Keratinocyte (primary cell): Measurements from ENCODE around the gene PTPRU.

Experiments used
- CTCF ChIP-seq, 3 experiments: IDR thresholded peaks in 1 of 3; conservative IDR thresholded peaks in 1 of 3; optimal IDR thresholded peaks in 1 of 3; 2 replicates in 2 of 3; 3 replicates in 1 of 3; pipeline versions ENCODE3 to v1.5.1; 2011; ENCODE audit warnings: low read length in 3 of 3, mild to moderate bottlenecking in 3 of 3, moderate library complexity in 2 of 3, control low read depth in 1 of 3, inconsistent platforms in 1 of 3; ENCODE audit not compliant: insufficient read depth in 2 of 3; ENCODE audit errors: extremely low read depth in 1 of 3
- EZH2 ChIP-seq: IDR thresholded peaks from one replicate; pipeline ENCODE4 v1.6.1; 2012; ENCODE audit warnings: inconsistent platforms, mild to moderate bottlenecking, low read length, moderate library complexity

- TF ChIP-seq CTCF (optimal IDR thresholded peaks at IDR 0.05 in 1 of 3, IDR thresholded peaks at IDR 0.05 in 1 of 3, conservative IDR thresholded peaks at IDR 0.05 in 1 of 3; ENCODE audit: extremely low read depth in 1 of 3, insufficient read depth in 2 of 3, low read length in 3 of 3), result no peak
- TF ChIP-seq EZH2, result no peak
Observed at GRCh38 chr1:29284961-29285560, 48.7 kb downstream of the PTPRU start.
